Hepatocyte (in vitro differentiated cells): ENCODE results near the gene GPC3. TPM values are rescaled to one million over a fixed set of nuclear protein-coding genes. Genes with fewer than 3 reads are reported as not detected.

ENCODE experiments used
- DNase-seq: peaks from one replicate; pipeline ENCODE4 v3.0.0-alpha.2; 2016; ENCODE audit warnings: low spot score
- H2AFZ ChIP-seq: fragments of 200-600 bp; sonication (generic); 2 replicates; pipeline ENCODE4 v1.6.0; 2016; ENCODE audit warnings: antibody characterized with exemption, mild to moderate bottlenecking
- H3K27ac ChIP-seq: fragments of 200-600 bp; sonication (generic); 2 replicates; pipeline ENCODE4 v1.5.1; 2016; ENCODE audit warnings: mild to moderate bottlenecking
- H3K27me3 ChIP-seq: fragments of 200-600 bp; sonication (generic); 2 replicates; pipeline ENCODE4 v1.6.1; 2016
- H3K36me3 ChIP-seq: fragments of 200-600 bp; sonication (generic); replicated peaks from 2 replicates; pipeline ENCODE4 v1.5.1; 2016; ENCODE audit warnings: low read depth; ENCODE audit not compliant: insufficient read depth
- H3K4me1 ChIP-seq: fragments of 200-600 bp; sonication (generic); 2 replicates; pipeline ENCODE4 v1.5.1; 2016; ENCODE audit warnings: mild to moderate bottlenecking, moderate library complexity; ENCODE audit not compliant: insufficient read depth
- H3K4me2 ChIP-seq: fragments of 200-600 bp; sonication (generic); 2 replicates; pipeline ENCODE4 v1.6.0; 2016
- H3K4me3 ChIP-seq: fragments of 200-600 bp; sonication (generic); 2 replicates; pipeline ENCODE4 v1.5.1; 2016; ENCODE audit warnings: mild to moderate bottlenecking
- H3K79me2 ChIP-seq: fragments of 200-600 bp; sonication (generic); 2 replicates; pipeline ENCODE4 v1.6.0; 2017; ENCODE audit warnings: mild to moderate bottlenecking
- H3K9me2 ChIP-seq: fragments of 200-600 bp; sonication (generic); replicated peaks from 2 replicates; pipeline ENCODE4 v1.6.0; 2017; ENCODE audit warnings: mild to moderate bottlenecking; ENCODE audit not compliant: insufficient read depth
- H3K9me3 ChIP-seq: fragments of 200-600 bp; sonication (generic); 2 replicates; pipeline ENCODE4 v1.5.1; 2016; ENCODE audit warnings: low read depth, mild to moderate bottlenecking
- H4K20me1 ChIP-seq: fragments of 200-600 bp; sonication (generic); 2 replicates; pipeline ENCODE4 v1.6.0; 2016; ENCODE audit warnings: mild to moderate bottlenecking; ENCODE audit not compliant: insufficient read depth, poor library complexity, severe bottlenecking
- EZH2 ChIP-seq: fragments of 200-600 bp; sonication (generic); IDR thresholded peaks from 2 replicates; pipeline ENCODE4 v1.6.1; 2016; ENCODE audit warnings: antibody characterized with exemption, mild to moderate bottlenecking, borderline replicate concordance
- EZH2phosphoT487 ChIP-seq: fragments of 200-600 bp; sonication (generic); IDR thresholded peaks from one replicate; pipeline ENCODE4 v1.6.1; 2018; ENCODE audit warnings: antibody characterized with exemption, mild to moderate bottlenecking, low read depth, moderate library complexity; ENCODE audit not compliant: unreplicated experiment, severe bottlenecking
- WGBS: methylation state at CpG from one replicate; pipeline ENCODE4 v1.1.6; 2016; ENCODE audit warnings: low lambda C conversion rate; ENCODE audit errors: missing lambda C conversion rate; 5-methylcytosine and 5-hydroxymethylcytosine counted together
- polyA plus RNA-seq: library from polyadenylated mRNA; unstranded; fragments of >200 nt; fragmentation: Nextera tagmentation; extraction: Ambion mirVana; gene quantifications from 2 replicates; pipeline ENCODE4 v1.2.1, GENCODE V29; 2016
- total RNA-seq: library from RNA; depleted of rRNA; stranded (reverse); fragments of >200 nt; gene quantifications from 2 replicates; pipeline ENCODE4 v1.2.3, GENCODE V29; 2014
- TF ChIP-seq, protein P1 (sequence below): fragments of 200-600 bp; sonication (generic); IDR thresholded peaks from 2 replicates; pipeline ENCODE4 v1.5.1; 2016; ENCODE audit warnings: antibody characterized with exemption, mild to moderate bottlenecking; ENCODE audit not compliant: poor library complexity

GPC3 gene
- total and polyA plus RNA-seq, 2 experiments from 2014 or later = 789 to 860 TPM

- WGBS = 66% methylated on average over 4 of the region's 4 CpGs
- H3K9me2 ChIP-seq = no peaks in the 10 kb centered on the region
- no peaks in the 10 kb centered on the region for H3K27me3 ChIP-seq
- peaks cover 17% of the 10 kb centered on the region for H3K4me1 ChIP-seq
- H3K4me2 ChIP-seq = no peak overlapping the region
- no peaks in the 10 kb centered on the region for H4K20me1 ChIP-seq
- peaks cover 22% of the 10 kb centered on the region for H3K79me2 ChIP-seq
- TF ChIP-seq, protein P1, sequence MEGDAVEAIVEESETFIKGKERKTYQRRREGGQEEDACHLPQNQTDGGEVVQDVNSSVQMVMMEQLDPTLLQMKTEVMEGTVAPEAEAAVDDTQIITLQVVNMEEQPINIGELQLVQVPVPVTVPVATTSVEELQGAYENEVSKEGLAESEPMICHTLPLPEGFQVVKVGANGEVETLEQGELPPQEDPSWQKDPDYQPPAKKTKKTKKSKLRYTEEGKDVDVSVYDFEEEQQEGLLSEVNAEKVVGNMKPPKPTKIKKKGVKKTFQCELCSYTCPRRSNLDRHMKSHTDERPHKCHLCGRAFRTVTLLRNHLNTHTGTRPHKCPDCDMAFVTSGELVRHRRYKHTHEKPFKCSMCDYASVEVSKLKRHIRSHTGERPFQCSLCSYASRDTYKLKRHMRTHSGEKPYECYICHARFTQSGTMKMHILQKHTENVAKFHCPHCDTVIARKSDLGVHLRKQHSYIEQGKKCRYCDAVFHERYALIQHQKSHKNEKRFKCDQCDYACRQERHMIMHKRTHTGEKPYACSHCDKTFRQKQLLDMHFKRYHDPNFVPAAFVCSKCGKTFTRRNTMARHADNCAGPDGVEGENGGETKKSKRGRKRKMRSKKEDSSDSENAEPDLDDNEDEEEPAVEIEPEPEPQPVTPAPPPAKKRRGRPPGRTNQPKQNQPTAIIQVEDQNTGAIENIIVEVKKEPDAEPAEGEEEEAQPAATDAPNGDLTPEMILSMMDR = no peak
- no peak for TF ChIP-seq EZH2
- TF ChIP-seq EZH2phosphoT487 = no peak
- no peak overlapping the region for H3K4me3 ChIP-seq
- H2AFZ ChIP-seq = no peak overlapping the region
- H3K36me3 ChIP-seq = no peaks in the 10 kb centered on the region
- no peak overlapping the region for H3K27ac ChIP-seq
- H3K9me3 ChIP-seq = no peaks in the 10 kb centered on the region
- no peak for DNase-seq
These were observed 11.7 kb downstream of the GPC3 start for GRCh38 chrX:133973704-133974103.

GRCh38 chrX:133972916-133973315, 12.5 kb downstream of the GPC3 start:
- H3K4me1 ChIP-seq = peaks cover 17% of the 10 kb centered on the region
- no peak overlapping the region for H3K27ac ChIP-seq
- WGBS = 73% methylated on average over 4 of the region's 4 CpGs
- H3K4me2 ChIP-seq = no peak overlapping the region
- H3K4me3 ChIP-seq = no peak overlapping the region
- peaks cover 19% of the 10 kb centered on the region for H3K79me2 ChIP-seq
- H3K36me3 ChIP-seq = no peaks in the 10 kb centered on the region
- TF ChIP-seq EZH2 = no peak
- TF ChIP-seq, protein P1 = no peak
- no peak for TF ChIP-seq EZH2phosphoT487
- no peaks in the 10 kb centered on the region for H3K9me3 ChIP-seq
- H4K20me1 ChIP-seq = no peaks in the 10 kb centered on the region
- H3K27me3 ChIP-seq = no peaks in the 10 kb centered on the region
- DNase-seq = no peak
- no peaks in the 10 kb centered on the region for H3K9me2 ChIP-seq
- H2AFZ ChIP-seq = no peak overlapping the region

GRCh38 chrX:133971586-133971985, 13.8 kb downstream of the GPC3 start:
- Histone ChIP-seq H4K20me1 (no peaks in the 10 kb centered on the region), H3K27ac (no peak overlapping the region), H3K4me1 (peaks cover 17% of the 10 kb centered on the region), H3K36me3 (no peaks in the 10 kb centered on the region), H3K9me3 (no peaks in the 10 kb centered on the region), H2AFZ (no peak overlapping the region), H3K27me3 (no peaks in the 10 kb centered on the region), H3K79me2 (peaks cover 8% of the 10 kb centered on the region), H3K4me3 (no peak overlapping the region), H3K4me2 (no peak overlapping the region), H3K9me2 (no peaks in the 10 kb centered on the region)
- no peak for TF ChIP-seq EZH2phosphoT487
- TF ChIP-seq, protein P1 = no peak
- TF ChIP-seq EZH2 = no peak
- 64% methylated on average over 3 of the region's 3 CpGs for WGBS
- DNase-seq = no peak

GRCh38 chrX:133970076-133970475, 15.3 kb downstream of the GPC3 start:
- Histone ChIP-seq H3K4me1 (peaks cover 17% of the 10 kb centered on the region), H3K9me3 (no peaks in the 10 kb centered on the region), H2AFZ (no peak overlapping the region), H3K4me2 (peak overlapping the region; percentile 47), H3K4me3 (no peak overlapping the region), H3K27ac (no peak overlapping the region), H4K20me1 (no peaks in the 10 kb centered on the region), H3K79me2 (peaks cover 5% of the 10 kb centered on the region), H3K36me3 (no peaks in the 10 kb centered on the region), H3K9me2 (no peaks in the 10 kb centered on the region), H3K27me3 (no peaks in the 10 kb centered on the region)
- DNase-seq = no peak
- WGBS = 38% methylated on average over 5 of the region's 5 CpGs
- TF ChIP-seq EZH2 (no peak), EZH2phosphoT487 (no peak)
- TF ChIP-seq, protein P1 = no peak
